ENCODE results near the gene DDX49.

GRCh38 chr19:18975011-18975410, 55.5 kb downstream of the DDX49 start:
- TF ChIP-seq CTCF (IDR thresholded peaks at IDR 0.05) = no peak
- no peak for TF ChIP-seq GABPA (IDR thresholded peaks at IDR 0.05; ENCODE audit: low read depth)
- TF ChIP-seq MXI1 (IDR thresholded peaks at IDR 0.05; ENCODE audit: low read depth, low read length) = no peak
- TF ChIP-seq POLR2AphosphoS5 (IDR thresholded peaks at IDR 0.05; ENCODE audit: low read depth, low read length) = no peak
- no peak for TF ChIP-seq TAF1 (IDR thresholded peaks at IDR 0.05; ENCODE audit: borderline replicate concordance, low read depth, low read length)
